HG03378 (cell line): ENCODE data around the gene RAC3.
"Not testable (repeated sequence)": the region's sequence is repeated elsewhere in the genome, so short reads cannot be mapped to it uniquely, and the experiment has no call there.

Experiments
- ATAC-seq: cut with Tn5 transposase; IDR thresholded peaks from one replicate; pipeline ENCODE4 v1.9.1; 2021; ENCODE audit warnings: mild to moderate bottlenecking, moderate library complexity; ENCODE audit not compliant: unreplicated experiment

RAC3 gene

GRCh38 chr17:82037889-82038195 lies 6.4 kb downstream of the RAC3 start:
- ATAC-seq = no peak

- not testable (repeated sequence) for ATAC-seq
These were observed 7.4 kb downstream of the RAC3 start for GRCh38 chr17:82038796-82039409.

GRCh38 chr17:82039695-82040299 lies 8.3 kb downstream of the RAC3 start:
- no peak for ATAC-seq

GRCh38 chr17:82041144-82041814 lies 9.8 kb downstream of the RAC3 start:
- ATAC-seq = no peak

- ATAC-seq = no peak
These were observed 11.2 kb downstream of the RAC3 start for GRCh38 chr17:82042649-82043048.

- ATAC-seq = no peak
These were observed 12.0 kb downstream of the RAC3 start for GRCh38 chr17:82043507-82043906.

GRCh38 chr17:82045936-82046484 lies 14.5 kb downstream of the RAC3 start:
- ATAC-seq = no peak

- no peak for ATAC-seq
These were observed 15.4 kb downstream of the RAC3 start for GRCh38 chr17:82046903-82047302.

GRCh38 chr17:82047379-82047778 lies 15.9 kb downstream of the RAC3 start:
- ATAC-seq = no peak

GRCh38 chr17:82047914-82048570 lies 16.6 kb downstream of the RAC3 start:
- no peak for ATAC-seq

GRCh38 chr17:82048571-82048971 lies 17.1 kb downstream of the RAC3 start:
- ATAC-seq = no peak

GRCh38 chr17:82049106-82049505 lies 17.6 kb downstream of the RAC3 start:
- no peak for ATAC-seq

- ATAC-seq = no peak
These were observed 18.1 kb downstream of the RAC3 start for GRCh38 chr17:82049521-82049971.

GRCh38 chr17:82050152-82050760 lies 18.8 kb downstream of the RAC3 start:
- ATAC-seq = no peak

GRCh38 chr17:82050761-82051641 lies 19.5 kb downstream of the RAC3 start:
- ATAC-seq = no peak

GRCh38 chr17:82051776-82052637 lies 20.5 kb downstream of the RAC3 start, which contains the start of the genes GPS1 and RFNG:
Gene GPS1 (plus strand): TSS chr17:82051898. CDS start chr17:82051932, 34 bp downstream.
Gene RFNG (minus strand): TSS chr17:82051811. CDS start chr17:82051766, 45 bp downstream.
- no peak for ATAC-seq

- no peak for ATAC-seq
These were observed 21.2 kb downstream of the RAC3 start for GRCh38 chr17:82052638-82053059.

- no peak for ATAC-seq
These were observed 21.7 kb downstream of the RAC3 start for GRCh38 chr17:82053130-82053529.
